HEK293 (cell line): Measurements from ENCODE around the gene PAX2.

Experiments used
- ATF2 ChIP-seq: fragments of 450-650 bp; formaldehyde crosslinking; IDR thresholded peaks from 2 replicates; pipeline ENCODE4 v1.5.1; 2016; ENCODE audit warnings: missing biosample characterization, missing genetic modification characterization, low read depth
- CTCF ChIP-seq: fragments of 450-650 bp; formaldehyde crosslinking; IDR thresholded peaks from 2 replicates; pipeline ENCODE4 v1.5.1; 2016; ENCODE audit warnings: missing biosample characterization, missing genetic modification characterization
- GFI1B ChIP-seq: fragments of 450-650 bp; formaldehyde crosslinking; IDR thresholded peaks from 2 replicates; pipeline ENCODE4 v1.5.1; 2016; ENCODE audit warnings: missing biosample characterization, missing genetic modification characterization
- PBX3 ChIP-seq: sonication (generic); formaldehyde crosslinking; IDR thresholded peaks from 2 replicates; pipeline ENCODE4 v1.8.1; 2022; ENCODE audit warnings: mild to moderate bottlenecking, moderate library complexity, missing genetic modification reagents
- PRDM10 ChIP-seq: fragments of 450-650 bp; formaldehyde crosslinking; IDR thresholded peaks from 2 replicates; pipeline ENCODE4 v1.5.1; 2016; ENCODE audit warnings: missing biosample characterization, missing genetic modification characterization
- SETDB1 ChIP-seq: IDR thresholded peaks from one replicate; pipeline ENCODE4 v1.6.1; 2017; ENCODE audit warnings: mild to moderate bottlenecking, low read length, moderate library complexity, mixed read lengths; ENCODE audit not compliant: insufficient read length
- TCF7L2 ChIP-seq: IDR thresholded peaks from 2 replicates; pipeline ENCODE4 v1.6.1; 2011; ENCODE audit warnings: low read depth, mild to moderate bottlenecking, inconsistent platforms, low read length, moderate library complexity, borderline replicate concordance
- ZNF184 ChIP-seq: fragments of 450-650 bp; IDR thresholded peaks from 2 replicates; pipeline ENCODE4 v1.5.1; 2018; ENCODE audit warnings: missing biosample characterization, mild to moderate bottlenecking, missing genetic modification characterization
- ZNF571 ChIP-seq: fragments of 450-650 bp; formaldehyde crosslinking; IDR thresholded peaks from 2 replicates; pipeline ENCODE4 v1.5.0; 2017; ENCODE audit warnings: missing biosample characterization, missing genetic modification characterization
- ZNF792 ChIP-seq: fragments of 450-650 bp; formaldehyde crosslinking; IDR thresholded peaks from 2 replicates; pipeline ENCODE4 v1.5.1; 2016; ENCODE audit warnings: missing biosample characterization, missing genetic modification characterization

GRCh38 chr10:100750291-100751210, 5.2 kb downstream of the PAX2 start:
- TF ChIP-seq GFI1B (tag by site-specific recombination) (no peak), ZNF184 (tag by site-specific recombination) (no peak), TCF7L2 (no peak), CTCF (tag by site-specific recombination) (no peak), ZNF571 (tag by site-specific recombination) (no peak), ATF2 (tag by site-specific recombination) (no peak), ZNF792 (tag by site-specific recombination) (no peak), PRDM10 (tag by site-specific recombination) (no peak), PBX3 (CRISPR knock-in tag) (no peak), SETDB1 (no peak)
